Sigmoid colon (tissue), 3 donors: ENCODE measurements around the gene PPP1R3F.

ENCODE experiments used
- CTCF ChIP-seq, 4 experiments: fragments of 450-650 bp in 3 of 4; fragments of 200-600 bp in 1 of 4; IDR thresholded peaks; one replicate each; pipeline ENCODE4 v1.5.1; 2016 to 2019; ENCODE audit warnings: antibody characterized with exemption in 4 of 4, mild to moderate bottlenecking in 3 of 4, moderate library complexity in 2 of 4
- POLR2A ChIP-seq, 2 donors: fragments of 450-650 bp; IDR thresholded peaks; one replicate each; pipeline ENCODE4 v1.6.1; 2016; ENCODE audit warnings: antibody characterized with exemption in 2 of 2, mild to moderate bottlenecking in 2 of 2, moderate library complexity in 2 of 2

DNA sequence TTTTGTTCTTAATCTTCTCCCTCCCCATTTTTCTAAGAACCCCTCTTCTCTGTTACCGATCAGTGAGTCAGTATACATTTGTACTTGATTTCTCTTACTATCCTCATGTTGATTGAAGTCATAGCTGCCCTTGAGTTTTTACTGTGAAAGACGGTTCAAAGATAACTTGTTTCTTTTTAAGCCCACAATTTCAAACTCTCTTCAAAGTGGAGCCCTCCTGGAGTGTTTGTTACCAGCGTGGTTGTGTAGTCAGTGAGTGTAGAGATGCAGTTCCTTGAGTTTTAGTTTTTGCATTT, 7.9 kb downstream of the PPP1R3F start:
- TF ChIP-seq CTCF (IDR thresholded peaks at IDR 0.05), result no peak
- TF ChIP-seq POLR2A (IDR thresholded peaks at IDR 0.05), result no peak
